NCI-H446 (cell line): ENCODE data around the gene MAN1A1.

Source experiments
- DNase-seq, 2 experiments: peaks; one replicate each; lab custom pipeline; 2025; lab: John Stamatoyannopoulos, UW

Gene MAN1A1

DNA sequence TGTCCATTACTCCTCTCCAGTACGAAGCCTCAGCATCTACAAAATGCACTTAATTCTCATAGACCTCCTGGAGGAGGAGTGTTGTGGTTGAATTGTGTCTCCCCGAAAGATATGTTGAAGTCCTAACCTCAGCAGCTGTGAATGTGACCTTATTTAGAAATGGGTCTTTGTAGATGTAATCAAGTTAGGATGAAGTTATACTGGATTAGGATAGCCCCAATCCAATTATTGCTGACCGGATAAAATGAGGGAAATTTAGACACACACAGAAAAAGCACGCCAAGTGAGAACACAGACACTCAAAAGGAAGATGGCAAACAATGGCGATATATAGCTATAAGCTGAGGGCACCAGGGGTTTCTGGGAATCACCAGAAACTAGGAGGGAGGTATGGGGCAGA, 206.9 kb downstream of the MAN1A1 start:
- no peak for DNase-seq

DNA sequence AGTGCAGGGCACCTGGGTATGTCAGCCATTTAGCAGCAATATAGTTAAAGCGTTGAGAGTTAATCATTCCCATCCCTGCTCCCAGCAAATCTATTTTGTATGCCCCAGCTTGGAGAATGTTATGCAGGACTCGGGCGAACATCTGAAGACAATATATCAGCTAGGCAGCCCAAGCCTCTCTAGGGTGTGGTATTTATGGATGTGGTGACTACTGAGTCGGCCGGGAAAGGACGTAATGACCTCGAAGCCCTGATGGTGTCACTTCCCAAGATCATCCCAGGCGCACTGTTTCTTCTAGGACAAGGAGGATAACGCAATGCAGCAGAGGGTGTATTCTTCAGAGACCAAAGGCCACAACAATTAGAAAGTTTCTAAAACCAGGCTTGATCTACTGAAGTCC, 207.5 kb downstream of the MAN1A1 start:
- DNase-seq: no peak

DNA sequence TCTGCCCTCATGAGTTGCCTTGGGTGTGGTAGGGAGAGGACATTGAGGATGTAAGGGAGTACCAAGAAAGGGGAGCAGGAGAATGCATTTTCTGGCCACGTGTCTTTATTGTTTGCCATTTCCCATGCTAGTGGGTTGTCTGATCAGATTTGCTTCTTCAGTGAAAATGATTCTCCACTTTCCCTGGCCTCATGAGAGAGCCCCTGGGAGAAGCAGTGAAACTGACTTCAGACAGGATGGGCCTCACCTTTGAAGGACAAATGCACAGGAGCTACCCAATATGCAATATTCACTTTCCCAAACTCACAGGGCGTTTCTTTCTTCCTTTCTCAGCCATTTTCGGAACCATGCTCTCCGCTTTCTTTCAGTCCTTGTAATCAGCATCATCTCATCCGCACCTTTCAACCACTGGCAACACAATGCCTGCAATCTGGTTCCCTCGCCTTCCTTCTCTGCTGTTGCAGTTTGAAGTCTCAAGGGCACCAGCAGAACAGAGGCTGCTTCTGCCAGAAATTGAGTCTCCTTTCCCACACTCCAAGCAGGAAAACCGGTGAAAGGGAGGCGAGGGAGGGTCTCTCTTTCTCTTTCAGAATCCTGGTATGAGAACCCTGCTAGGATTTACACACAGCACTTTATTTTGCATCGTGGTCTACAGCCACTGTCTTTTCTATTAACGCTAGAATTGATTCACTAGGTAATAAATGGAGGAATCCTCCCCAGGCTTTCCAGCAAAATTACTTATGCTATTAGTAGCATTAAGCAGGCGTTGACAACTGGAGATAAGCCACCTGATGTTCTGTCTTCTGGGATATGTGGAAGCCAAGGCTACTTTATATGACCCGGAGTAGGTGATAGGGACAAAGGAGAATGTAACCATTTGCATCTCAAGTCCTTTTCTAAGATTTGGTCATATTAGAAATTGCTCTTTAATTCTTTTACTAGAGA, 209.1 kb downstream of the MAN1A1 start:
- no peak for DNase-seq

DNA sequence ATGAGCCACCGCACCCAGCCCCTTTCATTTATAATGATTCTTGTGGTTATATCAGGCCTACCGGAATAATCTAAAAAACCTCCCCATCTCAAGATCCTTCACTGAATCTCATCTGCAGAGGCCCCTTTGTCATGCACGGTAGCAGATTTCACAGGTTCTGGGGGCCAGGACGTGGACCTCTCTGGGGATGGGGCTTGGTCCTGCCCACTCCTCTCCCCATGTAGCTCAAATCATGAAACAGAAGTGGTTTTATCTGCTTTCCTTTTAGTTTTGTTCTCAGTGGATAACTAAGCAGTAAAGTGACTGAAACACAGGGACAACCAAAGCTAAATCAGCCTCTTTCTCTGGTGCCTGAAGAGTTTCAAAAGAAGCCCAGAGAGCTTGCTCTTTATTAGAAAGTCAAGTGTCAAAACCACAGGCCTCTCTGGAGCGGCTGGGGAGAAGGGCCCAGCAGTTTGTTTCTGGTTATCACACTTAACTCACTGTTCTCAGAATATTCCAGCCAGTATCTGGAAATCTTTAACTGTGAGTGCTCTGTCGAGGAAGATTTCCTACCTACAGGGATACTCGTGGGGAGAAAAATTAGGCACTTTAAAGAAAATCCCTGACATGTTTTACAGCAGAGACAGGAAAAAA, 210.5 kb downstream of the MAN1A1 start:
- DNase-seq: no peak

DNA sequence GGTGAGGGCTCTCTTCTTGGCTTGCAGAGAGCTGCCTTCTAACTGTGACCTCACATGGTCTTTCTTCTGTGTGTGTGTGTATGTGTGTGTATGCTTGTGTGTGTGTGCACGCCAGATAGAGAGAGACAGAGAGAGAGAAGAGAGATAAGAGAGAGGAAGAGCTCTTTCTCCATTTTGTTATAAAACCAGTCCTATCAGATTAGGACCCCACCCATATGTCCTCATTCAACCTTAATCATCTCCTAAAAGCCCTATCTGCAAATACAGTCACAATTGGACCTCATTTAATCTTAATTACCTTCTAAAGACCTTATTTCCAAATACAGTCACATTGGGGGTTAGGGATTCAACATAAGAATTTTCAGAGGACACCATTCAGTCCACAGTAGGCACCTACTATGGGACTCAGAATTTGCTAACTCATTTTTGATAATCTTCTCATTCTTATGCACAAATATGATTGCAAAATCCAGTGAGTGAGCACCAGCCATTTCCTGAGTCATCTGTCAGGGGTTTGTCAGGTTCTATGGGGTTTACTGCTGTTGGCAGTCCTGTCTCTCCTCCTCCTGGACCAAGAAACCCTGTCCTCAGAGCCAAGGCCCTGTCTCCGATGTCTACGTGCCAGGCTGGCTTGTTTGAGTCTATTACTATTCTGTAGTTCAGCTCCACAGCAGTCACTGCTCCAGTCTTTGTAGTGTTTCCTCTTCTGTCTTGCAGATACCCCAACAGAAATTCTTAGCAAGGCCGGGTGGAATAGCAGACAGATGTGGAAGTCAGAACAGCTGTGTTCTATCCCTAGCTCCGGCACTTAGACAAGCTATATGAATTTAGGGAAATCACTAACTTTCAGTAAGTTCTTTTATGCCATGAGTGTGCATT, 212.1 kb downstream of the MAN1A1 start:
- peak in 1 of 2 experiments; percentile 6 for DNase-seq

DNA sequence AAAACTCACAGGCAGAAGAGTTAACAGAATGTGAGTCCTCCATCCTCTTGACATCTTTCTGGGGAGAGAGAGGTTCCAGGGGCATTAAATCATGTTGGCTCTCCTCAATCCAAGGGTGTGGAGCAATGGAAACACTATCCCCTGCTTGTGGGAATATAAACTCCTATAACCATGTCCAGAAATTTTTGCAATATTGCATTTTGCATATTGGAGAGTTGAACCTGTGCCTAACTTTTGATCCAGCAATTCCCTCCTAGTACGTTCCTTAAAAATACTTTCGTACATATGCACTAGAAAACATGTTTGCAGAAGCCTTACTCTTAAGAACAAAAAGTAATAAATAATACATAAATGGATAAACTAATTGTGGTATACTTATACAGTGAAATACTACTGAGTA, 214.8 kb downstream of the MAN1A1 start:
- DNase-seq: no peak

DNA sequence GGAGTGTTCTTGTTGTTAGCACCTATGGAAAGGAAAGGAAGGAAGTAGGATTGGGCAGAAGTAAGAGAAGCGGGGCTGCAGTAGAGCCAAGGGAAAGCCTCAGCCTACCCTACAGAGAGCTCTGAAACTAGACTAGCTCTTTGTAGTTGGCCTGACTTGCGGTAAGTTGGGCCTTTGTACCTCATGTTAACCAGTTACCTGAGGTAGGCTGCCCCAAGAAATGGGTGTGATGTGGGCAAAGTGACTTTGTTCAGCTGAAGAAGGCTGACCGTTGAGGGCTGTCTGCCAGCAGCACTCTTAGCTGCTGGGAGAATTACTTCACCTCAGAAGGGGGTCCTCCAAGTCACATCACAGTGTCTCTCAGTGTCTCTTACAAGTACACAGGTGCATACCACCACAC, 216.2 kb downstream of the MAN1A1 start:
- no peak for DNase-seq

DNA sequence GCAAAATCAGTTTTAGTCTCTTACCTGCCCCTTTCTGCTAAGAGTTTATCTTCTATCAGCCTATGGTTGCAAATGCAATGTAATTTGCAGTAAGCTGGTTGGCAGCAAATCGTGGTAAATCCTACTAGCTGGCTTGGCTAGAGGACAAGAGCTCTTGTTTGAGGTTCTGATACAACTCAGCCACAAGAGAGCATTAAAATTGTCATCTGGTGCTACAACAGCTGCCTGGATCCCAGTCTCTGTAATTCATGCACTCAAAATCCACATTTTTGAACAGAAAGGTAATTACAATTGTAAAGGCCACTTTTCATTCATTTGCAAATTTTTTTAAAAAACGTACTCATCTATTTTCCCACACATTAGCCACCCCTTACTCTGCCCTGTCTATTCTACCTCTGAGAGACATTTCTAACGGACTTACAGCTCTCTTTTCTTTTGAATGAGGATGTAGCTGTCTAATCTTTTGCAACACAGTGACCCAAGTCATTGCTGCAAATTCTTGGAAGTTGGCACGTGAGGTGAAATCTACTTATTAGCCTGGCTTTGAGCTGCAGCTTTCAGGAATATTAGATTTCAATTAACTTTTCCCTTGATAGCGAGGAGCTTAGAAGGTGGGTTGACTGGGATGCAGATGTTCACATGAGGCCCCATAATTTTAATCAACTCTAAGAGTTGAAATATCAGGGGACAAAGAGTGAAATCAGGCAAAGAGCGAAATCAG, 217.1 kb downstream of the MAN1A1 start:
- peak in 1 of 2 experiments; percentile 28 for DNase-seq

DNA sequence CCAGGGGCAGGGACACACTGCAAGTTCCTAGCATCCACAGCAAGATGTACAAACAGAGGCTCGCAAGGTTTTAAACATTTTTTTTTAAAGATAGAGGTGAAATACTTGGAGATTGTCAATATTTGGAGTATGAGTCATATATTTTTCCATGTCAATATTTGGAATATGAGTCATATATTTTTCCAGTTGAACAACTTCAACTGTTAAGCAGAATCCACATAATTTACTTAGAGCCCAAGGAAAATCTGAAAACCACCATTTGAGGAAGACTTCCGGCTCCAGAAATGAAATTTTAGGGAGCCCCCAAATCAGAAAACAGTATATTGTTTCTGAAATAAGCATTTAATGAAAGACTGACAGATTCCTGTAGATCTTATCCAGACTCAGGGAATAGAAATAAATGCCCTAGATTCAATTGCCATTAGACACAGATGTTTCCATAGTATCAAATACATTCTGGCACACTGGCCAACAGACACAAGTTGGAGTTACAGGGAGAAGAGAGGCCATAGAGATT, 219.5 kb downstream of the MAN1A1 start:
- DNase-seq: peak in 1 of 2 experiments; percentile 3

DNA sequence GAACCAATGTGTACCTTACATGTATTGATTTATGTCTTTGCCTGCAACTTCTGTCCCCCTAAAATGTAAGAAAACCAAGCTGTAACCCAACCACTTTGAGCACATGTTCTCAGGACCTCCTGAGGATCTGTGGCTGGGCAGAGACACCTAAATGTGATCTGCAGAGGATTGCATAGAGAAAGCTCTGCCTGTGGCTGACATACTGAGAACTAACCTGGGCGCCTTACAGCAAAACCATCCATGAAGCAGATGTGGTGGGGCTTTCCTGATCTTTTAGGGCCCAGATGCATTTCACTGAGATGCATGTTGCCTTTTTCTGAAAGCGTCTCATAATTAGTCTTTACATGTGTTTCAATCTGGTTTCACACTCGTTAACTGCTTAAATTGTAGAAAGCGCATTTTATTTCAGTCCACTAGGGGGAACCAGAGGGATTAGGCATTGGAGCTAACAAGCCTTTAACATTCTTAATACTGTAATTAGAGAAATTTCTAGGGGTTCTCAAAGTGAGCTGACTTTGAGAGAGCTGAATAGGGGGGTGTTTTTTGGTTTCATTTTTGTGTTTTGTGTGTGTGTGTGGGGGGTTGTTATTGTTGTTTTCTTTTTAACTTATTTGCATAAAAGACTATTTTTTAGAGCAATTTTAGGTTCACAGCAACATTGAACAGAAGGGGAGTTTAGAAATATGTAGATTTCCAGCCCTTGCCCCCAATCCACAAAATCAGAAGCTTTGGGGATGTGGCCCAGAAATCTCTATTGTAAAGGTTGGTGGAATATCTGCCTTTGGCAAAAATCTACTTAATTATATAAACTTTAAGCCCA, 220.2 kb downstream of the MAN1A1 start:
- DNase-seq: peak; percentile 29 to 69

DNA sequence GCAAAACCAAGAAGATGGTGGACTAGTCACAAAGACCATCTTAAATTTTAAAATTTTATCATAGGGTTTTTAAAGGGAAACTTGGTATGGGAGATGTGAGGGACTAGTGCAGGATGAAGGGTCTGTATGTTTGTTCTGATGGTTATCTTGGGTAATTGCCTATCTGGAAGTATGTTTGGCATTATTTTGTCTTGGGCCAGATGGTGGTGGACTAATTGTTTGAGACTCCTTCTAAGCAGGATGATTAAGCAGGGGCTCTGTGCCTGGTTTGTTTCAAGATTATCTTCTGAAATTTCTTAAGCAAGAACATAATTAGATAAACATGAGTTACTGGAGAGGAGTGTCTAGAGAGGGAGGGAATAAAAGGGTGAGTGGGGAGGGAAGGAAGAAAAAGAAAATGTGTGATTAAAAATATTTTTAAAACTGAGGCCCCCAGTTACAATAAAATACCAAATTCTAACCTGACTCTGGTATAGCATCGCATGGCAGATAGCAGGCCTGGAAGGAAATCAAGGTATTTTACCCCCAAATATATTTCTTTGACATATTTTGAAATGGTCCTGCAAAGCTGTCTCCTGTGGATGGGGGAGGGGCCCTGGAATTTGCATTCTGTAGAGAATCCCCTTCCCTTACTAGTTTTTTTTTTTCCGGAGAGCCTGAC, 221.2 kb downstream of the MAN1A1 start:
- DNase-seq: no peak

DNA sequence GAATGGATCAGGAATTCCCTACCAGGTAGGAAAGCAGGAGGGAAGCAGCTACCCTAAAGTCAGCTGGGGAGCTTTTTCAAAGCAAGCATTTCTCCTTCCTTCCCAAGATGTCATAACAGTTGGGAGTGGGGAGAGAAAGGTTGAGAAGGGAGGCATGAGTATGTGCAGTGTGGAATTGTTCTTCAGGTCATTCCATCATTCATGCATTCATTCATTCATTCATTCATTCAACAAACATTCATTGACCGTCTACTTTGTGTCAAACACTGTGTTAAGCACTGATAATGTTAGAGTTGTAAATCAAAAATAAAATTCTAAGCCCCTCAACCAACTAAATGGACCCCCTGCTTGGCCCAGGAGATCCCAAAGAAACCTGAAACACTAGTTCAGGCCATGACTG, 221.9 kb downstream of the MAN1A1 start:
- DNase-seq: no peak
